Measurements from ENCODE around the gene QSOX2. TPM values are rescaled to one million over a fixed set of nuclear protein-coding genes. Genes with fewer than 3 reads are reported as not detected.

Gene QSOX2
- total RNA-seq, 2 experiments from 2014 or later: 11.2 to 13.6 TPM

GRCh38 chr9:136255896-136256890 is 10.6 kb upstream of the QSOX2 start:
- H3K4me3 Mint-ChIP-seq: no peak overlapping the region
- DNase-seq: no peak
- no peaks in the 10 kb centered on the region for H3K9me3 Mint-ChIP-seq (ENCODE audit: low read depth)
- H3K4me1 Mint-ChIP-seq: no peaks in the 10 kb centered on the region
- ATAC-seq: no peak
- CTCF ChIA-PET: interaction anchor here (2.2 kb wide), 1 partner anchor 11 kb away, joined by 7 read pairs; no protein-coding TSS in a partner anchor
- no peaks in the 10 kb centered on the region for H3K27me3 Mint-ChIP-seq
- no peaks in the 10 kb centered on the region for H3K36me3 Mint-ChIP-seq
- H3K27ac Mint-ChIP-seq: no peak overlapping the region

GRCh38 chr9:136255166-136255538 is 9.5 kb upstream of the QSOX2 start:
- Mint-ChIP-seq H3K36me3 (no peaks in the 10 kb centered on the region), H3K27me3 (no peaks in the 10 kb centered on the region), H3K4me1 (no peaks in the 10 kb centered on the region), H3K4me3 (no peak overlapping the region), H3K9me3 (ENCODE audit: low read depth) (no peaks in the 10 kb centered on the region), H3K27ac (no peak overlapping the region)
- CTCF ChIA-PET: interaction anchor here (2.2 kb wide), 1 partner anchor 12 kb away, joined by 7 read pairs; no protein-coding TSS in a partner anchor
- DNase-seq (no peak), ATAC-seq (no peak)

DNA sequence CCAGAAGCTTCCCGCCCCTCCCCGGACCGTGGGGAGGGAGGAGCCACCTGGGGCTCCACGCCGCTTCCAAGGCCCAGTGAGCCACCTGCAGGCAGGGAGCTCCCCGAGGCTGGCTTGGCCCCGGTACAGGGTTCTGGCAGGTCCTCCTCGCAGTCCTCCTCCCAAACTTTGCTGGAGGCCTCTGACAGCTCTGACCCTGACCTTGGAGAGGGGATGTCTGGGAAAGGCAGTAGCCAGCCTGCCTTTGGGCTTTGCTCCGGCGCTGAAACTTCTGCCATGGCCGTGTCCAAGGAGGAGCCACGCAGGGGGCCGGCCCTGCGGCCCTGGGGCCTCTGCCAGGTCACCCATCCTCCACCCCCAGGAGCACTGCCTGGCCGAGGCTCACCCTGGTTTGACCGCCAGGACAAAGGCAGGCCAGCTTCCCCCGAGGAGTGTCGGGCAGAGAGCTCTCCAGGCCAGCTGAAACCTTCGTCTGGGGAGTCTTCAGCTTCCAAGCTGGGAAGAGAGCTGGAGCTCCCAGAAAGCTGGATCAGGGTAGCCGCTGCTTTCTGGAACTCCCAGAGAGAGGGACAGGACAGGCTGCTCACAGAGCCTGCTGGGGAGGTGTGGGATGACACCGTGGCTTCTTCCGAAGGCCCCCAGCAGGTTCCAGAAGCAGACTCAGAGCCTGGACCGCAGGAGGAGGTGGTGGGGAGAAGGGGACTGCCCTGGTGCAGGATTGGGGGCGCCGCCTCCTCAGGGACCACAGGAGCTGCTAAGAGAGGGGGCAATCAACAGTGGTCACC is 9.0 kb upstream of the QSOX2 start:
- CTCF ChIA-PET: interaction anchor here (2.2 kb wide), 1 partner anchor 12 kb away, joined by 7 read pairs; no protein-coding TSS in a partner anchor
- H3K9me3 Mint-ChIP-seq (ENCODE audit: low read depth): no peaks in the 10 kb centered on the region
- H3K27me3 Mint-ChIP-seq: no peaks in the 10 kb centered on the region
- DNase-seq (no peak), ATAC-seq (no peak)
- H3K36me3 Mint-ChIP-seq: no peaks in the 10 kb centered on the region
- no peak overlapping the region for H3K27ac Mint-ChIP-seq
- no peak overlapping the region for H3K4me3 Mint-ChIP-seq
- H3K4me1 Mint-ChIP-seq: no peaks in the 10 kb centered on the region

DNA sequence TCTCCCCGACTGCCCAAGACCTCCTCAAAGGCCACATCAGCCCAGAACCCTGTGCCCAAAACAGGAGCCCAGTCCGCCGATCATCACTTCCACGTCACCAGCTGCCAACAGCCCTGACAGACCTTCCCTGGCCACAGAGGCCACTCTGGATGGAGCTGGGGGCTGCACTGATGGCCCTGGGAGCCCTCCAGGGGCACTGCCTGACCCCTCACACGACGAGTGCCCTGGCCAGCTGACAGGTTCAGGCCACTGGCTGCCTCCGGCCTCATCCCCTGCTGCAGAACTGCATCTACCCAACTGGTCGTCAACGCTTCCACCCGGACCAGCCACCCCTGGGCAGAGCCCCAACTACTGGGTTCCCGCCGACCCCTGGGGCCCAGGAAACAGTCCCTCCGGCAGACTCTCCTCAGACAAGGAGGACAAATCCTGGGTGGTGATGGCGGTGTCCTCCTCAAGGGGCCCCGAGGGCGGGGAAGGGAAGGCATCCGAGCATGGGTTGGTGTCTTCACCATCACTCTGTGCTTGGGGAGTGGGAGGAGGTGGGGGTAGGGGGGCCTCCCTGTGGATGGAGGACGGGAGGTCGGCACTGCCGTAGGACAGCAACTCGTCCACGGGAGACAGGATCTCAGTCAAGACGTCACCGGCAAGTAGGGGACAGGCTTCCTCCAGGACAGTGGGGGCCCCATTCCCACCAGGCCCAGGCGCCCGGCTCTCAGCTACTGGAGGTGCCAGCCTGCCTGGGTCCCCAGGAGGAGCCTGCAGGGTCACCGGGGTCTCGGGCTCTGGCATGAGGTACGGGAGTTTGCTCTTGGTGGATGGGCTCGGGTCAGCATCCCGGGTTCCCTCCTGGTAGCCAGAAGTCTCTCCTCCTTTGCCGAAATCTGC is 7.9 kb upstream of the QSOX2 start:
- CTCF ChIA-PET: interaction anchor here (2.2 kb wide), 1 partner anchor 13 kb away, joined by 7 read pairs; no protein-coding TSS in a partner anchor
- H3K27ac Mint-ChIP-seq: no peak overlapping the region
- H3K36me3 Mint-ChIP-seq: no peaks in the 10 kb centered on the region
- no peaks in the 10 kb centered on the region for H3K4me1 Mint-ChIP-seq
- DNase-seq (no peak), ATAC-seq (no peak)
- no peaks in the 10 kb centered on the region for H3K9me3 Mint-ChIP-seq (ENCODE audit: low read depth)
- no peak overlapping the region for H3K4me3 Mint-ChIP-seq
- H3K27me3 Mint-ChIP-seq: no peaks in the 10 kb centered on the region

DNA sequence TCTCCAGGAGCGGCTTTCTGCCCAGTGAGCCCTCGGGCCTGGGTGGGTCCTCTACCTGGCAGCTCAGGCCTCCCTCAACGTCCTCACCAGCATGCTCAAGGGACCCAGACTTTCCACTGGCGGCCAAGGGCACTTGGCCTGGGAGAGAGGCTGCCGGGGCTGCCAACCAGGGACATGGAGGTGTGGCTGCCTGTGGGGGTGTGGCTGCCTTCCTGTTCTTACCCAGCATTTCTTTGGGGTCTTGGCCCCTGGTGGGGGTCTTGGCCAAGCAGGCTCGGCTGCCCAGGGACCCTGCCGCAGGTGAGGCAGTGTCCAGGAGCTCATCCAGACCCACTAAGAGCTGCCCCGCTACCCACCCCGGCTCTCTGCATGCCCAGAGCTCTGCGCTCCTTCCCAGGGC is 7.2 kb upstream of the QSOX2 start:
- H3K4me3 Mint-ChIP-seq: no peak overlapping the region
- DNase-seq (no peak), ATAC-seq (no peak)
- no peaks in the 10 kb centered on the region for H3K9me3 Mint-ChIP-seq (ENCODE audit: low read depth)
- H3K36me3 Mint-ChIP-seq: no peaks in the 10 kb centered on the region
- H3K4me1 Mint-ChIP-seq: no peaks in the 10 kb centered on the region
- CTCF ChIA-PET: no interaction called here
- H3K27me3 Mint-ChIP-seq: no peaks in the 10 kb centered on the region
- H3K27ac Mint-ChIP-seq: no peak overlapping the region

DNA sequence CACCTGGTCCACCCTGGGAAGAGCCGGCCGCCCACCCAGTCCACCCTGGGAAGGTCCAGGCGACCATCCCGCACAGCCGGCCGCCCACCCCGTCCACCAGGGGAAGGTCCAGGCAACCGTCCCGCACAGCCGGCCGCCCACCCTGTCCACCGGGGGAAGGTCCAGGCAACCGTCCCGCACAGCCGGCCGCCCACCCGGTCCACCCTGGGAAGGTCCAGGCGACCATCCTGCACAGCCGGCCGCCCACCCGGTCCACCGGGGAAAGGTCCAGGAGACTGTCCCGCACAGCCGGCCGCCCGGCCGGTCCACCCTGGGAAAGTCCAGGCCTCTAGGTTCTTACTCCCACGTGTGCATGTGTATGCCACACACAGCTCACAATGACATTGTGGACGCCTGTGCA is 6.7 kb upstream of the QSOX2 start:
- H3K4me3 Mint-ChIP-seq: no peak overlapping the region
- H3K27me3 Mint-ChIP-seq: peaks cover 3% of the 10 kb centered on the region
- CTCF ChIA-PET: no interaction called here
- no peak overlapping the region for H3K27ac Mint-ChIP-seq
- H3K4me1 Mint-ChIP-seq: no peaks in the 10 kb centered on the region
- H3K9me3 Mint-ChIP-seq (ENCODE audit: low read depth): no peaks in the 10 kb centered on the region
- ATAC-seq (no peak), DNase-seq (no peak)
- H3K36me3 Mint-ChIP-seq: no peaks in the 10 kb centered on the region

DNA sequence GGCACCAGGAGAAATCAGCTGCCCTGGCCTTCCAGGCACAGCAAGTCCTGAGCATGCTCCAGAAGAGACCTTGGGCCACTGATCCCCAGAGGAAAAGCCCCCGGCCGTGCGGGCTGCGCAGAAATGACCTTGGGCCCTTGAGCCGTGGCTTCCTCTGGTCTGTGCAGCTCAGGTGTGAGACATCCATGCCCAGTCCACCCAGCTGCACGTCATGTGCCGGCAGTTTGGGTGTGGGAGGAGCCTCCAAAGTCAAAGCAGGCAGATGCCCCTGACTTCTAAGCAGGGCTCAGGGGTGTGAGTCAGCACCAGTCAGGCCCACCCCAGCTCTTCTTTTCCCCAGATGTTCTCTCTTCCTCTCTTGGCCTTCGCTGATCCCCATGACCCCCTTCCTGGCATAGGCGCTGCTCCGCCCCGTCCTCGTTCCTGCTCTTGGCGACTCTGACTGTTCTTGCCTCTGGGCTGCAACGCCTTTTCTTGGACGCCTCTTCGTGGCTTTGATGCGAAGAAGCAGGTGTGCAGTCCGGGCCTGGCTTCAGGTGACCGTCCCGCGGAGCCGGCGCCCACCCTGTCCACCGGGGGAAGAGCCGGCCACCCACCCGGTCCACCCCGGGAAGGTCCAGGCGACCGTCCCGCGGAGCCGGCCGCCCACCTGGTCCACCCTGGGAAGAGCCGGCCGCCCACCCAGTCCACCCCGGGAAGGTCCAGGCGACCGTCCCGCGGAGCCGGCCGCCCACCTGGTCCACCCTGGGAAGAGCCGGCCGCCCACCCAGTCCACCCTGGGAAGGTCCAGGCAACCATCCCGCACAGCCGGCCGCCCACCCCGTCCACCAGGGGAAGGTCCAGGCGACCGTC is 5.9 kb upstream of the QSOX2 start:
- peaks cover 4% of the 10 kb centered on the region for H3K27me3 Mint-ChIP-seq
- no peak overlapping the region for H3K4me3 Mint-ChIP-seq
- H3K4me1 Mint-ChIP-seq: no peaks in the 10 kb centered on the region
- CTCF ChIA-PET: no interaction called here
- no peak overlapping the region for H3K27ac Mint-ChIP-seq
- DNase-seq (no peak), ATAC-seq (no peak)
- no peaks in the 10 kb centered on the region for H3K9me3 Mint-ChIP-seq (ENCODE audit: low read depth)
- H3K36me3 Mint-ChIP-seq: no peaks in the 10 kb centered on the region

DNA sequence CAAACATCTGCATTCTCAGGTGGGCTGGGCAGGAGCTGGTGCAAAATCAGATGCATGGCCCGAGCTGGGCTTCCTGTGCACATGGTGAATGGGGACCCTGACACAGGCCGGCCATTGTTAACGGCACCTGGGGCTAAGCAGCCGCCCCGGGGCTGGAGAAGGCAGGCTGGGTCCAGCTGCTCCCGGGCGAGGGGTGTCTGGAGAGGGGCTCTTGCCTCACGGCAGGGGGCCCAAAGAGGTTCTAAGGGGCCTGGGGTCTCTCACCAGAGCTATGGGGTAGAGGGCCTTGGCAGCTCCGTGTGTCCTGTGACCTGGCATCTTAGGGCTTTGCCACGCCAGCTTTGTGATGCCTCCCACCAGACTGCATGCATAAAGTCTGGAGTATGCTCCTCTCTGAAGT is 5.1 kb upstream of the QSOX2 start:
- H3K27ac Mint-ChIP-seq: no peak overlapping the region
- no peak for DNase-seq
- H3K27me3 Mint-ChIP-seq: peaks cover 4% of the 10 kb centered on the region
- no peak overlapping the region for H3K4me3 Mint-ChIP-seq
- H3K36me3 Mint-ChIP-seq: no peaks in the 10 kb centered on the region
- peaks cover 3% of the 10 kb centered on the region for H3K4me1 Mint-ChIP-seq
- CTCF ChIA-PET: no interaction called here
- no peaks in the 10 kb centered on the region for H3K9me3 Mint-ChIP-seq (ENCODE audit: low read depth)
- ATAC-seq: no peak

DNA sequence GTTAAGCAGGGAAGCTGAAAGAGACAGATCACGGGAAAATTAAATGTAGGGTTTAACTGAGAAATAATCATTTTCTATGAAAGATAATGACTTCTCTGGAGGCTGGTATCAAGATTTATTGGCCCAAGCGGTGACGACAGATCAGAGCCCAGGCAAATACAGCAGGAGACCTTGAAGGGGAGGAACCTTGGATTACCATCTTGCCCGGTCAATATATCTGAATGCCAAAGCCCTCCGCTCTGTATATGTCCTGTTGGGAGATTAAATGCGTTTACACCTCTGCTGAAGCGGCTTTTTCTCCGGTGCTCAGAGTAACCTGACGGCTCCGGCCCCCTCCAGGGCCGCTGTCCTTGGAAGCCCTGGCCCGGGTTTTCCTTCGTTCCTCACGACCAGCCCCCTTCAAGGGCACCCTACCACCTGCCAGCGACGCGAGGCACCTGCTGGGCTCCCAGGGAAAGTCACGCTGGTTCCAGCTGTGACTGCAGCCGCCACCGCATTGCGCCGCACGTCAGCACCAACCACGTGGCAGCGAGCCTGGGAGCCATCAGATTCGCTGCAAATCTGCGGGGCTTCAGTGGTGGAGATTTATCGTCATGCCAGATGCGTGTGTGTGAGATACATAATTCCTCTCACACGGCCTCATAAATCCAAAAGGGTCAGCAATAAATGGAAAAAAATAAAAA is 4.4 kb upstream of the QSOX2 start:
- Mint-ChIP-seq H3K27ac (no peak overlapping the region), H3K36me3 (no peaks in the 10 kb centered on the region), H3K27me3 (peaks cover 4% of the 10 kb centered on the region), H3K9me3 (ENCODE audit: low read depth) (no peaks in the 10 kb centered on the region), H3K4me1 (peaks cover 3% of the 10 kb centered on the region), H3K4me3 (no peak overlapping the region)
- DNase-seq: no peak
- no peak for ATAC-seq
- CTCF ChIA-PET: no interaction called here

DNA sequence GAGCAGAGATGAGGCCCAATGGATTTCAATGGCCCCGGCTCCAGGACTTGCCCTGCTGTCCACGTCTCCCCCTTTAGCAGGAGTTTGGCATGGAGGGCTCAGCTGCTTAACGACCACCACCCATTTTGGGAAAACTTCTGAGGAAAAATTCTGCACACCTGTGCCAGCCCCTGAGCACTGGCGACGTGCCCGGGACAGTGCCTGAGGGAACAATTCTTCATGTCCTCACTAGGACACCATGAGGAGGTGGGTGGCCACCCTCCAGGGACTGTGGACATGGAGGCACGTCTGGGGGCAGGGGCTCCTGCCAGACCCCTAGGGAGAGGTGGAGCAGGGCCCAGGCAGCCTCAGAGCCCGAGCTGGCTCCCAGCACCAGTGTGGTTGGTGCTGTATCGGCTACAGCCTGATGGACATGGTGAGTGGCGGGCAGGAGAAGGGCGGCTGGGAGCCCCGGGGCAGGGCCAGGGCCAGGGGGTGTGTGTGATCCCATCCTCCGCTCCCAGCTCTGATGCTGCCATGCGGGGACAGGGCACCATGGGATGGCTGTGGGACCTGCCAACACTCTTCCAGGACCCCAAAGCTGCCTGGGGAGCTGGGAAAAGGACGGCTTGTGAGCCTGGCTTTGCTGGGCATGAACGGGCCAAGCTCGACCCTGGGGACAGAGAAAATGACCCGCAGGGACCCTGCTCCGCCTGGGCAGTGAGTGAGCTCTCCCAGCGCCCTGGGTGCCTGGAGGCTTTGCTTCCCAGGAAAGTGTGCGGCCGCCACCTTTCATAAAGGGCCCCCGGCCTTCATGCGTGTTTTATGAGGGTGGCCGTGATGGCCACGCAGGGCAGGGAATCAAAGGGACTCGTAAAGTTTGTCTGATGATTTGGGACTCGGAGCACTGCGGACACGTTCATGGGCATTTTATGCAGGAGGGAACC is 3.6 kb upstream of the QSOX2 start:
- Mint-ChIP-seq H3K27ac (no peak overlapping the region), H3K4me3 (no peak overlapping the region), H3K36me3 (no peaks in the 10 kb centered on the region), H3K9me3 (ENCODE audit: low read depth) (no peaks in the 10 kb centered on the region), H3K4me1 (peaks cover 11% of the 10 kb centered on the region), H3K27me3 (peaks cover 4% of the 10 kb centered on the region)
- CTCF ChIA-PET: no interaction called here
- ATAC-seq (no peak), DNase-seq (no peak)

DNA sequence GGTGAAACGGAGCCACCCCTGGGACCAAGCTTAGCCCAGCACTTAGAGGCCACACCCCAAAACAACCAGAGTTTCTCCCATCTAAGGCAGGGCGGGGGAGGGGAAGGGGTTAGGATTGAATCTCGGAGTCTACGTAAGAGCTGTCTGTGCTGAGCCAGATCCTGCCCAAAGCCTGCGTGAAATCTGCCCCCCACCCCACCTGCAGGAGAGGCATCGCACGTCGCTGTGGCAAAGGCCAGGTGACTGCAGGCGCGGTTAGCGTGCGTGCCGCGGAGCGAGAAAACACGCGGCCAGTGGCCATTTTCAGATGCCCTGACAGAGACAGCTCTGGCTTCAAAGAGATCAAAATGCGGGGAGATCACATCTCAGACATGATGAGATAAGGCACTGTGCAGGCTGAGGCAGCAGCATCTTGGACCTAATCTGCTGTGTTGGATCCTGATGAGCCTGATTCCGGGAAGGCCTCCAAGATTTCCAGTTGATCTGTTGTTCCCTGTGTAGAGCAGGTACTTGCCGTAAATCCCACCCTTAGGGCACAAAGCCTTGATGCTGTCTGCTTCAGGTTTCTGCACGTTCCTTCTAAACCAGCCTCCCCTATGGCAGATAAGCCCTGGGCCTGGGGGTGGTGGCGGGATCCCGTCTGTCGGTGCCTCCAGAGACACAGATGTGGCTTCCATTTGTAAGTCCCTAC is 2.5 kb upstream of the QSOX2 start:
- Mint-ChIP-seq H3K4me3 (no peak overlapping the region), H3K27me3 (peaks cover 4% of the 10 kb centered on the region), H3K4me1 (peaks cover 23% of the 10 kb centered on the region), H3K9me3 (ENCODE audit: low read depth) (no peaks in the 10 kb centered on the region), H3K27ac (no peak overlapping the region), H3K36me3 (no peaks in the 10 kb centered on the region)
- CTCF ChIA-PET: interaction anchor here (1.1 kb wide), 1 partner anchor 115 kb away, joined by 3 read pairs; the partner anchor contains the start of gene DNLZ
- ATAC-seq (no peak), DNase-seq (no peak)
